ENCODE data around the gene C6orf58.
"Not testable (repeated sequence)": the region's sequence is repeated elsewhere in the genome, so short reads cannot be mapped to it uniquely, and the experiment has no call there.

Gene C6orf58

GRCh38 chr6:127592964-127593363 lies 16.0 kb downstream of the C6orf58 start:
- no peak for DNase-seq (ENCODE audit: low spot score)

GRCh38 chr6:127593456-127593855 lies 16.5 kb downstream of the C6orf58 start:
- DNase-seq (ENCODE audit: low spot score): not testable (repeated sequence)

DNA sequence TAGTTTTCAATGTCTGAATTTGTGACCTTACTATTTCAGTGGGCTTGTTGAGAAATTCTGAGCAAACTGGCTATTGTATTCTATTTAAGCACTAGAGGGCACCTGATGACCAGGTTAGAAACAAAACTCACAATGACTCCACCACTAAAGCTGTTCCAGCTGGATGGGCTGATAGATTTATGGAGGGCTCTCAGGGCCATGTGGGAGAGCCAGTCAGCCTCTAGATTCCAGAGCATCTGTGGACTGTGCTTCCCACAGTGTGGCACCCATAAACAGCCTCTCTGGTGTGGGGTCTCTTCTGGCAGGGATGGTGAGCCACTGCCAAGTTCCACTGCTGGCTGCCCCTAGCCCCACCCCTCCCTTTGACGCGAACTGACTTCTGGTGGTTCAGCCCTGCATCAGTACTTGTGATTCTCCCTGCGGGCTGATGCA lies 29.2 kb downstream of the C6orf58 start:
- peak; percentile 11 for DNase-seq (ENCODE audit: low spot score)

GRCh38 chr6:127608554-127609270 lies 31.7 kb downstream of the C6orf58 start:
- DNase-seq (ENCODE audit: low spot score): no peak

DNA sequence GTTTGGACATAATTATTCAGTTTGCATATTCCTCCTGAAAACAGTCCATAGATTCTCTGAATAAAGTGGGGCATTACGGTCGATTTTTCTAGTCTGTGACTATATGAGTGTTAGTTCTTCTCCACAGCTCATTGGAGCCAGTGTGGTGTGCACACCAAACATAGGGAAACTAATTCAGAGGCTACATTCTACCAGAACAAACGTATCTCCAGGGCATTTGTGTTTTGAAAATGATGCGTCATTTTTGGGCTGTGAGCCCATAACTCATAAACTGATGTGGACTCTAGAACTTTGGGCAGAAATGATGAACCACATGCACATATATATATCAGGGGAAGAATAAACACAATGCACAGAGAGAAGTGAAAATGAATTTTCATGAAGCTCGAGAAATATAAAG lies 41.8 kb downstream of the C6orf58 start:
- DNase-seq (ENCODE audit: low spot score): no peak

DNA sequence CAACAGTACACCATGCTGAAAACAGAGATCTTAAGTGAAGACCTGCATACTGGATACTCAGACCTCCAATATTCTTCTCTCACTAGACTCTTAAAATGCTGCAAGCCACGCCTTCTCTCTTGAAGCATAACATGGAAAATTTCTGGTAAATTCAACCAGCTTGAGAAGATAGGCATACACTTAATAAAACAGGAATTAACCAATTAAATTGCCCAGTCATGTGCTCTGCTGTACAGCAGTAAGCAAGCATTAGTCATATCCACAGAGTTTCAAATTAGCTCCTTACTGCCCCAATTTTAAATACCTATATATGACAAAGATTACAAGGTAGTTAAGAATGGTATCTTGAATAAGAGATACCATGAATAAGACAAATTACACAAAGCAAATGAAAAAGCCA lies 53.8 kb downstream of the C6orf58 start:
- DNase-seq (ENCODE audit: low spot score): no peak

DNA sequence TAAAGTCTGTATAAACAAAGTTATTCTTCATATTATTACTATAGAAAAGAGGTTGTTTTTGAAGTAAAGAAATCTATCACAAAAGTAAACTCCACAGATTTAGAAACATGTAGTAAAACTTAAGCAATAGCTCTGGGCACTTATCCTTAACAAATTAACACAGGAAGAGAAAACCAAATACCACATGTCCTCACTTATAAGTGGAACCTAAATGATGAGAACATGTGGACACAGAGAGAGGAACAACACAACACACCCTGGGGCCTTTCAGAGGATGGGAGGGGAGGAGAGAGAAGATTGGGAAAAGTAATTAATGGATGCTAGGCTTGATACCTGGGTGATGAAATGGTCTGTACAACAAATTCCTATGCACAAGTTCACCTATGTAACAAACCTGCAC lies 57.2 kb downstream of the C6orf58 start:
- DNase-seq (ENCODE audit: low spot score): no peak

DNA sequence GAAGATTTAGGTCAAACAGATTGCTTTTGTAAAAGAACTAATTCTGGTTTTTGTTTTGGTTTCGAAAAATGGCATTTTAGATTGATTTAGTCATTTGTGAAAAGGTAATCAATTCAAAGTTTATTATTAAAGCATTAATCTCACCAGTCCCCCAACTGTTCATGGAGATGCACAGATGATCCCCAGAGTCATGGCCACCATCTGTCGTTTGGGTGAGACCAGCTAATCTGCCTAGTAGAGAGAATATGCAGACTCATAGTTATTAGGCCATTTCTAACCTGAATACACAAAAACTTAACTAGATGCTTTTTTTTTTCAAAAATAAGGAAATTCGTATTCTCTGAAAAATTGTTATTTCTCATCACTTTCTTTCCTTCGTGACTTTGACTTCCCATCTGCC lies 58.1 kb downstream of the C6orf58 start:
- no peak for DNase-seq (ENCODE audit: low spot score)

- no peak for DNase-seq (ENCODE audit: low spot score)
Measured at GRCh38 chr6:127637830-127638409, 60.9 kb downstream of the C6orf58 start.

Data from AG08395 (cell line).